Measurements from ENCODE around the gene C3orf18.
A peak's percentile ranks its signal among the peaks of the same experiment; 100 is the strongest.

C3orf18 gene

DNA sequence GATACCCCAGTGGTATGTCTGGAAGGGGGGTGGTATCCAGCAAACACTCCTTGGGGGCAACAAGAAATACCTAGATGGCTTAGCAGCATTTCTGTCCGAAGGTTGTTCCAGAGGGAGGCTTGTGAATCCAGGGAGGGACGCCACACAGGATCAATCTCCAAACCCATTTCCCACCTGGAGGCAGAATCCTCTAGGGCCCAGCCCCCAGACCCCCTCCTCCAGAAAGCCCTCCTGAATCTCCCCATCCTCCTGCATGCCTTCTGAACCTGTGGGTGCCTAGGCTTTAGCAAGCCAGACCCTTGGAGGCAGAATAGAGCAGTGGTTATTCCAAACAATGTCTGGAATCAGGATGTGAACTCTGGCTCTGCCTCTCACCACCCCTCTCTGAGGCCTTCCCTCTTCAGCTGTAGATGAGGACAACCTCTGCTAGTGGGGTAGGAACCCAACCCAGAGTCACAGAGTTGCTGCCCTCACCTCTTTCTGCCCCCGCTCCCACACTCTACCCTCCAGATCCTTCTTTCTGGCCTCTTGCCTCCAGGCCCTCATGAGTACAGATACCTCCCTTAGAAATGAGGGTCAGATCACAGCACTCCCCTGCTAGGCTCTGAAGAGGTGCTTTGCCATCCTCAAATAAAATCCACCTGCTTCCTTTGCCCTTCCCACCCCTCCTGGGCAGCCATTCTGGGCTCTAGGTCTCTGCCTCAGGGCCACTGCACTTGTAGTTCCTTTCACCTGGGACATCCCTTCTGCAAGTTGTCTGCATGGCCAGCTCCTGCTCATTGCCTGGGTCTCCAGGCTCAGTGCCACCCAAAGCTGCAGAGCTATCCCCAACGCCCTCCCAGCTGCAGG is 35.9 kb upstream of the C3orf18 start:
- DNase-seq (ENCODE audit: low spot score), result no peak

DNA sequence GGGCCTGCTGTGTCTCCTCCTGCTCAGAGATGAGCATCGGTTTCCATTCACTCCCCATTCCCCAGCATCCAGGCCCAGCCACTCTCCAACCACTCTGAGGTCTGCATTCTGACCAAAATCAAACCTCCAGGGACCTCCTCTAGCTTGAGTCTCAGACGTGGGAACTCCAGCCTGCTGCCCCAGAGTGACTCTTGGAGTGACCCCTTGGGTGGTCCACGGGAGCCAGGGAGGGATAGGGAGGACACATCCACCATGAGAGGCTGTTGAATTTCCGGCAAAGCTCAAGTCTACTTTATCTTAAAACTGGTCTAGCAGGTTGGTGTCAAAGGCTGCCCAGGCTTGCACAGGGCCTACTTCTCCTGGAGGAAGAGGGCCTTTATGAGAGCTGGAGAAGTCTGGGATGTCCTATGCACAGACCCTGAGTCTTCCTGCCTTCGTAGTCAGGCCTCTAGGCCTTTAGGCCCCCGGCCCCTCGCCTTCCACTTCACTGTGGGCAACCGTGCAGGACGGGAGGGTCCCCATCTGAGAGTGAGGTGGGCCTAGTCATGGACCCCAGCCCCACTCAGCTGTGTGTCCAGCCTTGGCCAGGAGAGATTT is 35.1 kb upstream of the C3orf18 start:
- DNase-seq (ENCODE audit: low spot score), result no peak

DNA sequence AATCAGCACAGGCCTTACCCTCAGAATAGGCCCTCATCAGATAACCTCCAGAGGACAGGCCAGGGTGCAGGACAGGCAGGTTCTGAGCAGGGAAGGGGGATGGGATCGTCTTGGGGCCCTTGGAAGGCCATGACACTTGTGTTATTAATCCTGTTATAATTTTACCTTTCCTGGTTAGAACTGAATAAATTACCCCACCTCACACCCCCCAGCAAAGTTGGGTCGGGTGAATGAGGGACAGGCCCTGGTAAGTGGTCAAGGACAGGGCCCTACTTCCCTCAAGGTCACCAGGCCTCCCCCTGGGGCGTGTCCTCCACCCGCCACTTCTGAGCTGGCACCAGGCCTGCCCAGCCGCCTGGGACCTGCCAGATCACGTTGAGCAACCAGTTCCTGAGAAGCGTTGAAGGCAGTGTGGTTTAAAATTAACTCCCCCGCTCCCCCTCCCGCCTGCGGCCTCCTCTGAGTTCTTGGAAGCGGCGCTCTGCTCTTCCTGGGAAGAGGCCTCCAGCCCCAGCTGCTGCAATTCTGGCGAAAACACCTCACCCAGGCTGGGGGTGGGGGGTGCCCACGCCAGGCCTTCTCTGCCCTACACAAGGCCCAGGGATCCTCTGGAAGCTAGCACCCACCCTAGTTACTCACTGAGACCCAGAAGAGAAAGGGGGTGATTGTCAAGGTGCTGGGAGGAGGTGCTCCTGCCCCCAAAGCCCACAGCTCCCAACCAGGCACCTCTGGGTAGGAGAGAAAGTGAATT is 33.5 kb upstream of the C3orf18 start:
- peak; percentile 95 for DNase-seq (ENCODE audit: low spot score)

DNA sequence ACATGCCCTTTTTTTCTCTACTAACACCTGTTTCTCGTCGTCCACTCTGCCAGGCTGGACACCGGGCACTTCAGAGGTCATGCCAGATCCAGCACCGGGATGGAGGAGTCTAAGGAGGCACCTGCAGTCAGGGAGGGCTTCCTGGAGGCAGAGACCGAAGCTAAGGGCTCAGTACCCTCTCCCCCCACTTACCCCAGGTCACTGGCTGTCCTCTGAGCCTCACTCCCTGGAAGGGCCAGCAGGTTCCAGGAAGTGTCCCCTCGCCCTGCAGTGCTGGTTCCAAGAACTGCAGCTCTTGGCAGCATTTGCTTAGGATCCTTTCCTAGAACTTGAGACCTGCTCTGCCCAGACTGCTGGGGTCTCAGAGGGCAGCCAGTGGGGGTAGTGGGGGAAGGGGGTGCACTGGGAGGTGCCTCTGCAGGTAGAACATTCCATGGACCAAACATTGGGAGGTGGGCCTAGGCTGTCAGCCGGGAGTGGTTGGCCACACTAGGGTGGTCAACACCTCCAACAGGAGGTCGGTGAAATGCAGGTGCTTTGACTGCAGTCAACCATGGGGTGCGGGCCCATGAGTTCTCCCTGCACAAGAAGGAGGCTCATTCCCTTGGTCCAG is 32.7 kb upstream of the C3orf18 start:
- DNase-seq (ENCODE audit: low spot score), result no peak

DNA sequence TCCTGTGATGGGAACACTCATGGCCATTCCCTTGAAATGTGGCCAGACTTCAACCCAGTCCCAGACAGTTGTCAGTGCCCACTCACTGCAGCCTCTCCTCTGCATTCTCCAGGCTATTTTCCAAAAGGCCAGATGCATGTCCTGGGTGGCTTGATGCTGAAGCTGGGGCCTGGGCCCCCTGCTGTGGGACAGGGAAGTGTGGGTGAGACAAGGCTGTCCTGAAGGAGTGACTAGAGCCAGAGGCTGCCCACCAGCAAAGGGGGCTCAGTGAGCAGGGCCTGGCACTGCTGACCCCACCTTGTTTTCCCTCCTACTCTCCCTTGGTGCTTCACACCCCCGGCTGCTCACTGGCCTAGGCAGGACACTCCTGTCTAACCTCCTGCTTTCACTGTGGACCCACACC is 32.2 kb upstream of the C3orf18 start:
- DNase-seq (ENCODE audit: low spot score), result no peak

DNA sequence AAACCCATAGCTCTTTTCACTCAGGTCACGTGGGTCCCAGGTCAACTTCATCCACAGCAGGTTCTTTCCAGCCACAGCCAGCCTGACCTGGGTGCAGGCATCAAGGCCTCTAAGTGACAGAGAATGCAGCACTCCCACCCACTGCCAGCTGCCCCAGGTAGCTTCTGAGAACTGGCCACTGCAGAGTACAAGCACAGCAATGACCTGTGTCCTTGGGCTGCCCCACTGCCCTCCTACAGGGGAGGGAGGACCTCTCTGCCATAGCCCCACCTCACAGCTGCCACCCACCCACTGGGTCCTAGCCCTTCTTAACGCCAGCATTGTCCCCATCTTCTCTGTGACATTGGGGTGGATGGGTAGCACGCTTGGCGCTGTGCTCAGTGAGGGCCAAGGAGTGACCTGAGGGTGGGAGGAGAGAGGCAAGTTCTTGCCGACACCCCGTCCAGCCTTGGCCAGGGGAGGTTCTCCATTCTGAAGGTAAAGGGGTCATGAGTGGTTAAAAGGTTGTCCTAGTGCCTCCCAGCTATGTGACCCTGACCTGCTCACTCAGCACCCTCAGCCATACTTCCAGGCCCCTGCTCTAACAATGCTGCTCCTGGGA is 31.7 kb upstream of the C3orf18 start:
- no peak for DNase-seq (ENCODE audit: low spot score)

DNA sequence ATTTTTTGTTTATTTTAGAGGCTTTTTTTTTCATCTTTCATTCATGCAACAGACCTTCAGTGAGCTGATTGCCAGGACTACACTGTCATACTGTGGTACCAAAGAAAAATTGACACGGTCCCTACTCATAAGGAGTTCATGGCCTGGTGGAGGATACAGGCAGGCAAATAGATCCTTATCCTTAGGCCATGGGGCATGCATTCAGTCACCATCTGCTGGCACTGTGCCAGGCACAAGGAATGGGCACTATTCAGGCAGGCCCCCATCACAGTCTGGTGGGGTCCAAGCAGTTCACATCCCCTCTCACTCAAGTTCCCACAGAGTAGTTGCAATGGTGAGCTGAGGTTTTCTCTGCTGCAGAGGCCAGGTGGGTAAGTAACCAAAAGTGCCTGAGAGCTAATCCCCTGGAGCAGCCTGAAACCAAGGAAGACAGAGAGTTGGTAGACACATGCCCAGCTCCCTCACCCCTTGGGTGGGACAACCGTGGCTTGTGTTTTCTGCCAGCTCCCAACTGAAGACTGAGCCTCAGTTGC is 26.8 kb upstream of the C3orf18 start:
- DNase-seq (ENCODE audit: low spot score), result no peak

DNA sequence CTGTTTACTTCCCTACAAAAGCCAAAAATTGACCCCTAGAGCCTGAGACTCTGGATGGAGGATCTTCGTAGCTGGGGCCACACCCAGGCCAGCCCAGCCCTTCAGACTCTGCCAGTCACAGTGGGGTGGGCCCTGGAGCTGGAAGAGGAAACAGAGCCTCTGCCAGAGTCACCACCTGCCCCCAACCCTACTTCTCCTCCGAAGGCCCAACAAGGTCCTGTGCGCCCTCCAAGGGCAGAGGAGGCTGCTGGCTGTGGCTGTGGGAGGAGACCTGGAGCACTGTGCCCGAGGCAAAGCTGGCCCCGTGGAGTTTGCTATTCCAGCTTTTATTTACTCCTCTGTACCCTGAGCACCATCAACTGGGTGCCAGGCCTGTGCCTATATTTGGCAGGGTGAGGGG is 25.0 kb upstream of the C3orf18 start:
- no peak for DNase-seq (ENCODE audit: low spot score)

DNA sequence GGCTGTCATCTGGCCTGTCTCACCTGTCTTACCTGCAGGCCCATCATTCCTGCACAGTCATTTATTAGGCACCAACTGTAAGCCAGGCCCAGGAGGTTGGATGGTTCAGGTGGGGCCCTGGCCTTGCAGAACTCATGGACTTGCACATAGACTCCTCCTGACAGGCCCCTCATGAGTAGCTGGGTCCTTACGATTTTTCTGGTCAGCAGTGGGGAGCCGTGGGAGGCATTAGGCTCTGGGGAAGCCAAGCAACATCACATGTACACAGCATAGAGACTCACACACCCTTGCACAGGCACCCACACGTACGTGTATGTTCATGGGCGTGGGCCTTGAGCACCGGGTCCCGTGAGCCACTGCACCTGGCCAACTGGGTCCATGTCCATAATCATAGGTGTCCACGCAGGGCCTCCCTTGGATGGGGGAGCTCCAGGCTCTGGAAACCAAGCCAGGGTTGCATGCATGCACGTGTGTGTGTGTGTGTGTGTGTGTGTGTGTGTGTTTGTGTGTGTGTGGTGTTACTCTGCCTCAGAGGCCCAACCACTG is 23.7 kb upstream of the C3orf18 start:
- DNase-seq (ENCODE audit: low spot score), result no peak

DNA sequence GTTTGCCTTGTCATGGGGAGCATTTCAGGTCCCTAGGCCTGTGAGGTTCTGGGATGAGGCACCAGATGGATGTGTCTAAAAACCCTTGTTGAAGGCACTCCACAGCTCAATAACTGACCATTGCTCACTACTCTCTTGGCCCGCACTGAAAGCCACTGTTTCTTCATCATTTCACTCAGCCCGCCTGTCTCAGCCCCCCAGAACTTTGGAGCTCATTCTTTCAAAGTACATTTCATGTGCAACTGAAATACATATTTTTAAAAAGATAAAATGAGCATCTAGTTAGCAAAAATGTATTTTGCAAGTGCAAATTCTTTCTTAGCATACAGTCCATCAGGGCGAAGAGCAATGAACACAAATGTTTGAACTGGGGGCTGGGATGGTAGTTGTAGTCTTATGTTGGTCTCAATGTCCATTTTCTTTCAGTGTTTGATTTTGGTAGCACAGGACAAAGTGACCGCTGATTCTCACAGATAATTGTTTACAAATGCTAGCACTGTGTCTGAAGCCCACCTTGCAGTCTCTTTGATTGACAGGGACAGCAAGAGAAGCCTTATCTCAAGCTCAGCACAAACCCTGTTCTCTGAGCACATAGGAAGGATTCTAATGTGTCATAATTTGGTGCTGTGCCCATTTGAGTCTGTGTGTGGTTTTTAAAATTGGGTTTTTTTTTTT is 21.3 kb upstream of the C3orf18 start:
- no peak for DNase-seq (ENCODE audit: low spot score)

DNA sequence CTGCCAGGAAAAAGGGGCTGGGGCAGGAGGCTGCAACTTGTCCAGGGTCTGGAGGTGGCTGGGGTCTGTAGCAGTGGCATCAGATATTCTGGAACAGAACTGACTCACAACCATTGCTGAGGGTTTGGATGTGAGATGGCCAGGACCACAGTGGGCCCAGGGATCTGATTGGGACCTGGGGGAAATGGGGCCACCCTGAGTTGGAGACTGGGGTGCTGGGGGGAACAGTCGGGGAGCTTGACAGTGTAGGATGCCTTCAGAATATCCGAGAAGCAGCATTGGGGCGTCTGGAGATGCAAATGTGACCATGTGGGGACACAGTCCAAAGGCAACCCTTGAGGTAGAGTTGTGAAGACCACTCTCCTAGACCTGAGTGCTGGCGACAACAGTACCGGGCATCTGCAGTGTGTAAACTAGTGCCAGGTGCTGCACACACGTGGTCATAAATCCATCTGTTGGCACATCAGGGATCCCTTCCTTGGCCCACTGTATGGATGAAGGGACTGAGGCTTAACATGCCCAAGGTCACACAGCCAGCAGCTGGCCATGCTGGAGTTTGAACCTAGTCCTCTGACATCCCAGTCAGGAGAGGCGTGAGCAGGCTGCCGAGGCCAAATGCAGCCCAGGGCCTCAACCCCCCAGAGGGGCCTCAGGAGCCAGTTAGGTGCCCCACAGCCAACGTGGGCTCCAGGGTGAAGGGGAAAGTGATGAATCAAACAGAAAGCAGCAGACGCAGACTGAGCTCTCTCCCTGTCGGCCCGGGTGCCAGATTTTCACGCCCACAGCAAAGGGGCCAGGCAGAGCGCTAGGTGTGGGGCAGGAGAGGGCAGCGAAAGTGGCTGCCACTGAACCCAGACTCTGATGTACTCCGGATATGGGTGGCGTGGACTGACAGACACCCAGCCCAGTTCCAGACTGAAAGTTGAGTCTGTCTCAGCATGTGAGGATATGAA is 20.5 kb upstream of the C3orf18 start:
- no peak for DNase-seq (ENCODE audit: low spot score)

DNA sequence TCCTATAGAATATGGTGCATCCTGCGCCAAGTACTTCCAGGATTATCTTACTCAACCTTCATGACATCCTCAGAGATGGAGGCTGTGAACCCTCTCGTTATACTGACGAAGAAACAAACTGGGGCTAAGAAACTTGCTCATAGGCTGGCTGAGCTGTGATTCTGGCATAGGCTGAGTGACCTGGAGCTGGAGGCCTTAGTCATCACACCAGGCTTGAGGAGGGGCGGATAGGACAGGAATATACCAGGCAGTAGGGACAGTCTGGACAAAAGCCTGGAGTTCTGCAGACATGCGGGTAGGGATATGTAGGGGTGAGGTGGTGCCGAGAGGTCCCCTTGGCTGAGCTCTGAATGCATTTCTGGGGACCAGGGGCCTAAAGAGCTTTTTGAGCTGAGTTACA is 19.8 kb upstream of the C3orf18 start:
- no peak for DNase-seq (ENCODE audit: low spot score)

DNA sequence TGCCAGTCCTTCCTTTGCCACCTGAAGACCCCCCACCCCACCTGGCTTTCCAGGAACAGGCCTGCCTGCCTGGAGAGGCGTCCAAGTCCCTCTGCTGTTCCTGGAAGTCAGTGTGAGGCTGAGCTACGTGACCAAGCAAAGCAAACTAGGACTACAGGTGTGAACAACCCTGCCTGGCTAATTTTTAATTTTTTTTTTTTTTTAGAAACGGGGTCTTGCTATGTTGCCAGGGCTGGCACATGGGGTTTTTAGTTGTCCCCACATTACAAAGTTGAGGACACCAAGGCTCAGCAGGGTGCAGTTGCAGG is 19.2 kb upstream of the C3orf18 start:
- DNase-seq (ENCODE audit: low spot score), result no peak

DNA sequence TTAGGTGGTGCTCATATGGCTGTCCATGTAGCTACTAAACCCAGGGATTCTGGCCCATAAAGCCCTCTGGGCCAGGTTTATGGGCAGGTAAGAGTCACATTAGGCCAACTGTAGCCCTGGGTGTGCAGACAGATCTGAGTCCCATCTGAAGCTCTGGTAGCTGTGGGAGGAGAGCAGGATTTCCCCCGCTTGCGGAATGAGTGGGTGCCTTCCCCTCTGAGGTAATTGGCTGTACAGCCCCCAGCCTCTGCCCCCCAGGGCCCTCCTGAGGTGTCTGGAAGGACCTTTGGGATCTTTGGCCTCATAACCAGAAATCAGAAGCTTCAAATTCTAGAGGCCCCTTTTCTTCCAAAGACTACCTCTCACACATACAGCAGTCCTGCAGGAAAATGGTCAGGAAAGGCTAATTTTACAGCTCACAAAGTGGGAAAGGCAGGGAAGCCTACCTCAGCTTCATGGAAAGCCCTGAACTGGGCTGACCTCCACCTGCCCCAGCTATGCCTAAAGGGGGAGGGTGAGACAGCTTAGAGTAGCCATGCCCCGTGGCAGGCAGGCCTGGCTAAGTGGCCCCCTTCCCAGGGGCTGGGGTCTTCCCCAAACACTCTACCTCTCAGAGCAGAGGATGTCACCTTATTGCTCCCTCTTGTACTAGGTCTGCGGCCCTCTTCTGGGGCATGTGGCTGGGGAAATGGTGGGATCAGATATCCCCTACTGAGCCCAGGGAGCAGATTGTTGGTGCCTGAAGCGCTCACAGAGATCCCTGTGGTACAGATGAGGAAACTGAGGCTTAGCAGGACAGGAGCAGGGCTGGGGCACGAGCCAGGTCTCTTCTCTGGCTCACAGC is 18.6 kb upstream of the C3orf18 start:
- no peak for DNase-seq (ENCODE audit: low spot score)

DNA sequence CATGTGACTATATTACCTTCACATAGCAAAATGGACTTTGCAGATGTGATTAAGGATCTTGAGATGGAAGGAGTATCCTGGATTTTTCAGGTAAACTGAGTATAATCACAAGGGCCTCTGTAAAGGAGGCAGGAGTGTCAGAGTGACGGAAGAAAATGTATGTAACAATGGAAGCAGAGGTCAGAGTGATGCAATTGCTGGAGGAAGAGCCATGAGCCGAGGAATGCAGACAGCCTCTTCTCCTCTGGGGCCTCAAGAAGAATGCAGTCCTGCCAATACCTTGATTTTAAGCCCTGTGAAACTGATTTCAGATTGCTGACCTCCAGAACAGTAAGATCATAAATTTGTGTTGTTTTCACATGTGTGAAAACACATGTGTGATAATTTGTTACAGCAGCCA is 16.8 kb upstream of the C3orf18 start:
- no peak for DNase-seq (ENCODE audit: low spot score)

DNA sequence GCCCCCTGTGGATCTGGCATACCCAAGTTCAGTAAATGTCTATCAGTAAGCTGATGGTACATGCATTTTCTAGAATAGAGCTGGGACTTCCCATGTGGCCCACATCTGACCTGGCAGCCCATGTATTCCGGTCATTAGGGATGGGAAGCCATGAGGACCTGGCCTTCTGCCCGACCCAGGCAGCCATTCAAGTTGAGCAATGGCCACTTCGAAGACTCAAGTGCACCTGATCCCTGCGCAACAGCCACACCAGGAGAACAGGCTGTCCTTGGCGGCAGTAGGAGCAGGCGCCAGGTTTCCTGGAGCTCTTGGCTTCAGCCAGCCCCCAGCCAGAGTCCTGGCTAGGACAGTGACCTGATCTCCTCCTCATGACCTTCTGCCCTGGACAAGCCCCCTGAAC is 16.4 kb upstream of the C3orf18 start:
- DNase-seq (ENCODE audit: low spot score), result no peak

DNA sequence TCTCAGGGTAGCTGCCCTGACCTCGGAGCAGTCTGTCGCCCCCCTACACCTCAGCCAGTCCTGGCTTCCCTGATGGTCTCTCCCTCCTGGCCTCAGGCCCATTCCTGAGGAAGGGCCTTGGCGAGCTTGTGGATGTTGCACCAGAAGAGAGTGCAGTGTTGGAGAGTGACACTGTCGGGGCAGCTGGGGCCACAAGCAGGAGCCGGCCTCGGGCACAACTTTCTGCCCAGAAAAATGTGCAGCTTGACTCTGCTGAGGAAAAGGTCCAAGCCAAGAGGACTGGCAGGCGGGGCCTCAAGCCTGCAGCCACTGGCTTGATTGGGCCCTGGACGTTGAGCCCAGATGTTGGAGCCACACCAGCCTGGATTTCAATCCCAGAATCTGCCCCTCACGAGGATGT is 14.5 kb upstream of the C3orf18 start:
- no peak for DNase-seq (ENCODE audit: low spot score)

DNA sequence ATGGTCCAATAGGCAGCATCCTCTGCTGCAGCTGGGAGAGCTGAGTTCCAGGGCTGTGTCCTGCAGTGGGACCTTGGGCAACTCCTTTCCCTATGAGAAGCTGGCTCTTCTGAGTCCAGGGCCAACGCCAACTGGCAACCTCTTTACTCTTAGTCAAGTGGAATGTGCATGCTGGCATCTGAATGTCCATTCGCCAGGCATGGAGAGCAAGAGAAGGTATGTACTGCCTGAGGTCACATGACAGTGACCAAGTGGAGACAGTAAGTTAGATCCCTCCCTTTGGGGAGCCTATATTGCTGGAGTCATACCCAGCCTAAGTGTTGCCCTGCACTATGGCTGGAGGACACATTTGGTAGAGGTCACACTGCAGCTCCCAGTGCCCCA is 13.9 kb upstream of the C3orf18 start:
- no peak for DNase-seq (ENCODE audit: low spot score)
